Measurements from ENCODE around the gene IL1RAPL2.
"Not testable (repeated sequence)": the region's sequence is repeated elsewhere in the genome, so short reads cannot be mapped to it uniquely, and the experiment has no call there.

Gene IL1RAPL2

DNA sequence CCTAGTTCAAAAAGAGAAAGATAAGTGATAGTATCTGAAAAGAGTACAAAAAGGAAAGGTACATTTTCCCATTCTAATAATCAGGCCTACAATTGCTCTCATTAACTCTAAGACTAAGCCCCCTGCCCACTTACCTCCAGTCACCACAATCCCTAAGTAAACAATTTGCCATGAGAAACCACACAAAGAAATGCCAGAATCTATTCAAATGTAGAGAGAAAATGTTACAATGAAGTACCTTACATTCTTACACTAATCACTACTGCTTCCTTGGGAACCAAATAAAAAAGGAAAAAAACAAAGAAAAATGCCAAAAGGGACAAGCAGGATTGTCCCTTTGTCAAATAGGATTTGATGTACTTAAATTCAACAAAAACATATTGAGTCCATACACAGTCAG, 1068.2 kb downstream of the IL1RAPL2 start:
- DNase-seq (ENCODE audit: low read depth) = no peak

DNA sequence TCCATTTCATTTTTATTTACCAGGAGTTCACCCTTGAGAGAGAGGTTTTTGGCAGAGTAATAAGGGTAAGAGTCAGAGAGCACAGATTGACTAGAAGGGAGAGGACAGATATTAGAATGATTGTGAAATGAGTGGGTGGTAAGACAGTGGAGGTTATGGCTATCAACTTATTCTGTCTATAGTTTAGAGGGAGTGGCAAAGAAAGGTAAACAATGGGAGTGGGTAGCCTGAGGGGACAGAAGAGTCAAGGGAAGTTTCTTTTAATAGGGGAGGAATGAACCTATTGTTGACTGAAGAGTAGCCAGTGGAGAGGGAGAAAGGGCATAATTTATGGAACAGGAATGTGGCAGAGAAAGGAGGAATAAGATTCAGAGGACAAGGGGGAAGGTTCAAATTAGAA, 1069.8 kb downstream of the IL1RAPL2 start:
- no peak for DNase-seq (ENCODE audit: low read depth)

DNA sequence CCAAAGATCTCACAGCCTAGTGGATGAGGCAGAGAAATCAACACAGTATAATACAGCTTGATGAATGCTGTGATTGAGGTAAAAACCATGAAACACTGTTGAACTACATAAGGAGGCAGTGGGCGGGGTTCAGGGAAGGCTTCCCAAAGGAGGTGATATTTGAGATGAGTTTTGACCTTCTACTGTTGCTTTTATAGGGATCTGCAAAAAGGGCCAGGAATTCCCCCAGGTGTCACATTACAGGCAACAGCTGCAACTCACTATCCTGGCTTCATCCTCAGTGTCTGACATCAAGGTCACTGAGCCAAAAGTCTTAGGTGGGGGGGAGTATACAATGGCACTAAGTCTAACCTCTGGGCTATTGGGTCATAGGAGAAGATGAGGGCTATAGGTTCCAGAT, 1070.7 kb downstream of the IL1RAPL2 start:
- DNase-seq (ENCODE audit: low read depth) = no peak

GRCh38 chrX:105645667-105646357, 1079.8 kb downstream of the IL1RAPL2 start:
- no peak for DNase-seq (ENCODE audit: low read depth)

GRCh38 chrX:105646592-105647372, 1080.8 kb downstream of the IL1RAPL2 start:
- no peak for DNase-seq (ENCODE audit: low read depth)

DNA sequence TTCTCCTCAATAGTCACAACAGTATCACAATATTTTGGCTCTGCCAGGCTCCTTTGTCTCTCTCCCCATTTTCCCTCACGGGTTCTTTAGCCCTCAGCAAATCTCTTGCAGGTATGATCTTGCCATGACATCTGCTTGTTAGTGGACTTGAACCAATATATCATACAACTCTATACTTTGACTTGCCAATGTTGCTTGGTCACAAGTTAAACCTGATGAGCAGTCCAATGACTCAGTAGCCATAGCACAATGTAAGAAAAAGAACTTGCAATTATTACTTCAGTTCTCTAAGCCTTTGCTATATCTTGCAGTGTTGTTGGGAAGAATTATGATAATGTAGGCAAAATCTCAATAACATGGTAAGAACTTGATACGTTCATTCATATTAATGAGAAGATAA, 1081.8 kb downstream of the IL1RAPL2 start:
- no peak for DNase-seq (ENCODE audit: low read depth)

DNA sequence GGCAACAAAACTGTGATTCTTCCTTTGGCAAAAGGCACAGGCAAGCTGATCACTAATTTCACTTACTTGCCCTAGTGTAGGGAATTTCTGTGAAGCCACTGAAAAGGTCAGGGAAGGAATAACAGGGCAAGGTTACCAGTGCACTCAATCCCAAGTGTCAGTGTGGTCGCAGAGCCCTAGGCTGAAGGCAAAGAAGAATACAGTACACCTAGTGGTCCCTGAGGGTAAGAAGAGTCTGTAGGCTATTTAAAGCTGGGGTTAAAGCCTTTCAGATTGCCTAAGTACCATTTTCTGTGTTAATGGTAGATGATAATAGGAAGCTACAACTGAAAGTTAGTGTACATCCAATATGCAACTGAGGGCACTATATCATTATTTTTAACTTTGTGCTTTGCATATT, 1082.7 kb downstream of the IL1RAPL2 start:
- DNase-seq (ENCODE audit: low read depth) = no peak

DNA sequence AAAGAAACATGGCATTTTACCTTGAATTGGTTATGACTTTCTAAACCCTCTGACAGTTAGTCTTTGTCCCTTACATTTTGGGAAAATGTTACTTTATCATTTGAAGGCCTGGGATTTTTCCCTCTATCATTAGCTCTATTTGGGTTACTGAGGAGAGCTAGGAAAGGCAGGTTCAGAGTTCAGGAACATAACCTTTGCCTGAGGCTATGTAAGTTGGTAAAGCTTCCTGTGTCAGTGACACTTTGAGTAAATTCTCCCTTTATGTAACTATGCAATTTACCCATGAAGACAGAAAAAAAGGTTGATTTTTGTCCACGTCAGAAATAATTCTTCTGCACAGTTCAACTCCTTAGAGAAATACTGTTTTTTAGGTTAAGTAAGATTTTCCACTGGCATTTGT, 1084.6 kb downstream of the IL1RAPL2 start:
- DNase-seq (ENCODE audit: low read depth) = no peak

GRCh38 chrX:105650986-105651385, 1085.0 kb downstream of the IL1RAPL2 start:
- no peak for DNase-seq (ENCODE audit: low read depth)

DNA sequence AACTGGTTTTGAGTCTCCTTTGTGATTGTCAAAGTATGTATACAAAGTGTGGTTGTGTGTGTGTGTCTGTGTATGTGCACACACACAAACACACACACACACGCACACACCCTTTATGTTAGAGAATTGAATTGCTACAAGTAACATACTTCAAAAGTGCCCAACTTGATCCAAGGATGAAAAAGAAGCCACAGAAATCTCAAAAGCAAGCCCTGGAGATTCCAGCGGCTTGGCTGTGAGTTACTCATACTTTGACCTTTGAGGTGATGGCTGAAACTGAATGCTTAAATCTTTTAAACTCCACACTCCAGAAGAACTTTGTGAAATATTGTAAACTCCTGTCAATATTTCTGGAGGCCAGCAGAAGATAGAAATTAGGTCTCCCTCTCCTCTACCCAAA, 1087.9 kb downstream of the IL1RAPL2 start:
- no peak for DNase-seq (ENCODE audit: low read depth)

- no peak for DNase-seq (ENCODE audit: low read depth)
Observed at GRCh38 chrX:105658136-105658535, 1092.1 kb downstream of the IL1RAPL2 start.

GRCh38 chrX:105662248-105662647, 1096.2 kb downstream of the IL1RAPL2 start:
- no peak for DNase-seq (ENCODE audit: low read depth)

- no peak for DNase-seq (ENCODE audit: low read depth)
Observed at GRCh38 chrX:105664243-105664642, 1098.2 kb downstream of the IL1RAPL2 start.

- DNase-seq (ENCODE audit: low read depth) = not testable (repeated sequence)
Observed at GRCh38 chrX:105684288-105684687, 1118.3 kb downstream of the IL1RAPL2 start.

- DNase-seq (ENCODE audit: low read depth) = no peak
Observed at GRCh38 chrX:105694839-105695238, 1128.8 kb downstream of the IL1RAPL2 start.

DNA sequence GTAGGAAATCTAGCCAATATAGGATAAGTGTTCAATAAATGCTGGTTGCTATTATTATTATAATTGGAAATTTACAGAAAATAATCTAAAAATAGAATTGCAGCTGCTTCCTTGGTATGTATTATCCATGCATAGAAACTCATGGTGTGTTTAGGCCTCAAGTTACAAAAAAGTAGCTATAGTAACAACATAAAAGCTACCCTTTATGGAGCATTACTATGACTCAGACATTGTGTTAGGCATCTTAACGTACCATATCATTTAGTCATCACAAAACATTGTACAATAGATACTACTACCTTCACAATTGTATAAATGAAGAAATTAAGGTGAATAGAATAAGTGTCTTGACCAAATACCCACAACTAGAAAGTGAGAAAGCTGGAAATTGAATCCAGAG, 1129.5 kb downstream of the IL1RAPL2 start:
- no peak for DNase-seq (ENCODE audit: low read depth)

DNA sequence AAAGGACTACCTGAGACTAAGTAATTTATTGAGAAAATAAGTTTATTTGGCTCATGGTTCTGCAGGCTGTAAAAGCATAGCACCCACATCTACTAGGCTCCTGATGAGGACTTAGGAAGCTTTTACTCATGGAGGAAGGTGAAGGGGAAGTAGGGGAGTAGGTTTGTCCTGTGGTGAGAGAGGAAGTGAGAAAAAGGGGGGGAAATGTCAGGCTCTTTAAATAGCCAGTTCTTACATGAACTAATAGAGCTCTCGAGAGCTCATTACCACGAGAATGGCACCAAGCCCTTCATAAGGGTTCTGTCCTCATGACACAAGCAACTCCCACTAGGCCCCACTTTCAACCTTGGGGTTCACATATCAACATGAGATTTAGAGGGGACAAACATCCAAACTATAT, 1130.9 kb downstream of the IL1RAPL2 start:
- DNase-seq (ENCODE audit: low read depth) = no peak

GRCh38 chrX:105697984-105698781, 1132.2 kb downstream of the IL1RAPL2 start:
- no peak for DNase-seq (ENCODE audit: low read depth)

- no peak for DNase-seq (ENCODE audit: low read depth)
Observed at GRCh38 chrX:105700331-105700730, 1134.3 kb downstream of the IL1RAPL2 start.

DNA sequence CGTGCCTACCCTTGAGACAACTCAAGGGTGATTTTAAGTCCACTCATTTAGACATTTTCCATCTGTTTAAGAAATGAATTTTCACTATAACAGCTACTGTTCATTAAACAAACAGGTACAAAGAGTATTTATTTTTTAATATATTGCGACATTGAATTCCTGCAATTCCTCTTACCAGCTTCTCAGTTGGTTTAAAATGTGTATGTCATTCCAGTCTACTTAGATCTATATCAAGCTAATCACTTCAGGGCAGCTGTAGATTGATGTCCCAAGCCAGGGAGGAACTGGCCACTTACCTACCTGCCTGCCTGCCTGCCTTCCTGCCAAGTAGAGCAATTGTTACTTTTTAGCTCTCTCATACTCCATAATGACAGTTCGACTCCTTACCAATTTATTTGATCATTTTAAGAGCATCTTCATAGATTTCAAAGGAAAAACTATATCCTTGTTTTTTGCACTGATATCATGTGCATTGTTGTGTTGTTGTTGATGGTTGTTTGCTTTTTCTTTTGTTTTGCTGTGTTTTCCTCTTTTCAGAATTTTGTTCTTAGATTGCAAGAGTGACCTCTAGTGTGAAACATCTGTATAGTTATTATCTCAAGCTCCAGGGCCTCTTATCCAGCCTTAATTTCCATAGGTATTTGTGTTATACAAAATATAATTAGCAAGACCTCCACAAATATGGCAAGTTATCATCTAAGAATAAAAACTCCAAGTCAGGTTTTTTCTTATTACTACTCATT, 1135.5 kb downstream of the IL1RAPL2 start:
- DNase-seq (ENCODE audit: low read depth) = no peak

DNA sequence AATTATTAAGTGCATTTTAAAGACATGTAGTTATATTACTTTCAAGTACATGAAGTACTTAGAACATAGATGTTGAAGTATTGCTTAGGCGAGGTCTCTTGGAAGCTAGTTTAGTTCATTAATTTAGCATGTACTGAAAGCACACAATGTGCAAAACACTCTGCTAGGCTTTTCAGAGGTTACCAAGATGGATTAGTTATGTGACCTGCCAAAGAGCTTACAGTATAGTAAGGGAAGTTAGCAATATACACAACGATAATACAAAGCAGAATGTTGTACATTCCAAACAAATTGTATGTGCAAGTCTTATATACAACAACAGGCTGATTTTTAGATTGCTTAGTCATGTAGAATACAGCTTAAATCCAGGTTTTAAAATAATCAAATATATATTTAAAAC, 1137.9 kb downstream of the IL1RAPL2 start:
- no peak for DNase-seq (ENCODE audit: low read depth)

GRCh38 chrX:105706041-105706440, 1140.0 kb downstream of the IL1RAPL2 start:
- DNase-seq (ENCODE audit: low read depth) = no peak

All from activated T-cell treated with anti-CD3 and anti-CD28 coated beads for 1 hour (primary cell).